NCI-H226 (cell line): ENCODE measurements around the gene RGS10.

Experiments used
- DNase-seq: peaks from one replicate; pipeline ENCODE4 v3.0.0-alpha.2; 2015

The RGS10 gene

GRCh38 chr10:119495021-119495505 lies 47.5 kb downstream of the RGS10 start:
- no peak for DNase-seq

GRCh38 chr10:119494236-119495020 lies 48.1 kb downstream of the RGS10 start:
- no peak for DNase-seq

GRCh38 chr10:119493155-119493554 lies 49.4 kb downstream of the RGS10 start:
- DNase-seq: no peak

- DNase-seq: no peak
Observed at GRCh38 chr10:119491966-119492757, 50.4 kb downstream of the RGS10 start.

- no peak for DNase-seq
Observed at GRCh38 chr10:119489991-119490326, 52.6 kb downstream of the RGS10 start.

GRCh38 chr10:119488675-119489074 lies 53.8 kb downstream of the RGS10 start:
- DNase-seq: no peak

- no peak for DNase-seq
Observed at GRCh38 chr10:119483839-119484238, 58.7 kb downstream of the RGS10 start.

- DNase-seq: no peak
Observed at GRCh38 chr10:119483001-119483400, 59.5 kb downstream of the RGS10 start.

- no peak for DNase-seq
Observed at GRCh38 chr10:119481781-119482426, 60.6 kb downstream of the RGS10 start.

- DNase-seq: no peak
Observed at GRCh38 chr10:119480667-119481066, 61.9 kb downstream of the RGS10 start.

GRCh38 chr10:119479532-119479931 lies 63.0 kb downstream of the RGS10 start:
- no peak for DNase-seq

GRCh38 chr10:119478811-119479341 lies 63.6 kb downstream of the RGS10 start:
- no peak for DNase-seq

GRCh38 chr10:119478111-119478802 lies 64.3 kb downstream of the RGS10 start:
- DNase-seq: no peak

- DNase-seq: no peak
Observed at GRCh38 chr10:119477444-119477843, 65.1 kb downstream of the RGS10 start.

GRCh38 chr10:119474606-119475005 lies 67.9 kb downstream of the RGS10 start:
- DNase-seq: no peak

- DNase-seq: no peak
Observed at GRCh38 chr10:119473771-119474170, 68.7 kb downstream of the RGS10 start.

GRCh38 chr10:119470920-119471702 lies 71.4 kb downstream of the RGS10 start:
- DNase-seq: no peak

GRCh38 chr10:119469846-119470245 lies 72.7 kb downstream of the RGS10 start:
- DNase-seq: no peak

- no peak for DNase-seq
Observed at GRCh38 chr10:119469325-119469707, 73.2 kb downstream of the RGS10 start.

GRCh38 chr10:119468542-119469324 lies 73.8 kb downstream of the RGS10 start:
- no peak for DNase-seq

GRCh38 chr10:119466655-119467054 lies 75.9 kb downstream of the RGS10 start:
- DNase-seq: no peak
